MM.1S (cell line): ENCODE results near the gene LRMDA.

Experiments
- EZH2 ChIP-seq: fragments of 300-600 bp; sonication (generic); optimal IDR thresholded peaks from 2 replicates; pipeline ENCODE3; 2017; ENCODE audit warnings: low read depth, mild to moderate bottlenecking, antibody characterized with exemption, low read length, mixed read lengths
- TF ChIP-seq, protein P1 (sequence below): fragments of 300-600 bp; sonication (generic); IDR thresholded peaks from 2 replicates; pipeline ENCODE4 v1.5.1; 2016; ENCODE audit warnings: antibody characterized with exemption, low read length, mixed read lengths

DNA sequence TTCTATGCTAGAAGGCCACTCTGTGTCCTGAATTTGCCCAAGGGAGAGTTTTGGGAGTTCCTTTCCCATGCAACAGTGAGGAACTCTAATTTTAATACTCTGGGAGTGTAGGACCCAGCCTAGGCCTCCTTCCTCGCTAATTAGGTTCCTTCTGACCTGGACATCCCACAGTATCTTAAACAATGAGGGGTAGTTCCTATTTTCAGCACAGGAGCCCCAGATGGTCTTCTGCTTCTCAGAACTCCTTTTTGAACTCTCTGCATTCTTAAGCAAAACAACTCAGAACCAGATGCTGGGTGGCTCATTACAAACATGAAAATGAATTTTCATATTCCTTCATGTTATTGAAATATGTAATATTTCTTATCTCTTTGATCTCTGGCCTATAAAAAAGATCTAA lies 116.9 kb downstream of the LRMDA start:
- TF ChIP-seq, protein P1, sequence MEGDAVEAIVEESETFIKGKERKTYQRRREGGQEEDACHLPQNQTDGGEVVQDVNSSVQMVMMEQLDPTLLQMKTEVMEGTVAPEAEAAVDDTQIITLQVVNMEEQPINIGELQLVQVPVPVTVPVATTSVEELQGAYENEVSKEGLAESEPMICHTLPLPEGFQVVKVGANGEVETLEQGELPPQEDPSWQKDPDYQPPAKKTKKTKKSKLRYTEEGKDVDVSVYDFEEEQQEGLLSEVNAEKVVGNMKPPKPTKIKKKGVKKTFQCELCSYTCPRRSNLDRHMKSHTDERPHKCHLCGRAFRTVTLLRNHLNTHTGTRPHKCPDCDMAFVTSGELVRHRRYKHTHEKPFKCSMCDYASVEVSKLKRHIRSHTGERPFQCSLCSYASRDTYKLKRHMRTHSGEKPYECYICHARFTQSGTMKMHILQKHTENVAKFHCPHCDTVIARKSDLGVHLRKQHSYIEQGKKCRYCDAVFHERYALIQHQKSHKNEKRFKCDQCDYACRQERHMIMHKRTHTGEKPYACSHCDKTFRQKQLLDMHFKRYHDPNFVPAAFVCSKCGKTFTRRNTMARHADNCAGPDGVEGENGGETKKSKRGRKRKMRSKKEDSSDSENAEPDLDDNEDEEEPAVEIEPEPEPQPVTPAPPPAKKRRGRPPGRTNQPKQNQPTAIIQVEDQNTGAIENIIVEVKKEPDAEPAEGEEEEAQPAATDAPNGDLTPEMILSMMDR = no peak
- no peak for TF ChIP-seq EZH2
